ENCODE results near the gene ECPAS. TPM values are rescaled to one million over a fixed set of nuclear protein-coding genes. Genes with fewer than 3 reads are reported as not detected.
"Not testable (repeated sequence)": the region's sequence is repeated elsewhere in the genome, so short reads cannot be mapped to it uniquely, and the experiment has no call there.

Gene ECPAS
- 141 and 154 TPM in 2 replicates for total RNA-seq (2014; rRNA removed; shearing (Covaris generic))
- polyA plus RNA-seq (2014; cell fraction: nucleus; rRNA removed), result 58.1 and 85.2 TPM in 2 replicates

GRCh38 chr9:111483858-111484571 lies at the start of gene ECPAS:
Gene ECPAS (minus strand): TSS chr9:111484383. CDS start chr9:111472918, 11,465 bp downstream.
- peak; percentile 79 for DNase-seq (ENCODE audit: extremely low read depth, low read depth)

GRCh38 chr9:111533099-111533790 lies 49.1 kb upstream of the ECPAS start:
- no peak for DNase-seq (ENCODE audit: extremely low read depth, low read depth)

DNA sequence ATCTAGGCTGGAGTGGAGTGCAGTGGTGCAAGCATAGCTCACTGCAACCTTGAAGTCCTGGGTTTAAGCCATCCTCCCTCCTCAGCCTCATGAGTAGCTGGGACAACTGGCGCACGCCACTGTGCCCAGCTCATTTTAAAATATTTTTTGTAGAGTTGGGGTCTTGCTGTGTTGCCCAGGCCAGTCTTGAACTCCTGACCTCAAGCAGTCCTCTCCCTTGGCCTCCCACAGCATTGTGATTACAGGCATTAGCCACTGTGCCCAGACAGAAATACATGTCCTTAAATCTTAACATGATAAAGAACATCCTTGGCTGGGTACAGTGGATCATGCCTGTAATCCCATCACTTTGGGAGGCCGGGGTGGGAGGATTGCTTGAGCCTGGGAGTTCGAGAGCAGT lies 47.5 kb upstream of the ECPAS start:
- DNase-seq (ENCODE audit: extremely low read depth, low read depth), result no peak

- DNase-seq (ENCODE audit: extremely low read depth, low read depth), result no peak
These were observed 45.6 kb upstream of the ECPAS start for GRCh38 chr9:111529787-111530186.

DNA sequence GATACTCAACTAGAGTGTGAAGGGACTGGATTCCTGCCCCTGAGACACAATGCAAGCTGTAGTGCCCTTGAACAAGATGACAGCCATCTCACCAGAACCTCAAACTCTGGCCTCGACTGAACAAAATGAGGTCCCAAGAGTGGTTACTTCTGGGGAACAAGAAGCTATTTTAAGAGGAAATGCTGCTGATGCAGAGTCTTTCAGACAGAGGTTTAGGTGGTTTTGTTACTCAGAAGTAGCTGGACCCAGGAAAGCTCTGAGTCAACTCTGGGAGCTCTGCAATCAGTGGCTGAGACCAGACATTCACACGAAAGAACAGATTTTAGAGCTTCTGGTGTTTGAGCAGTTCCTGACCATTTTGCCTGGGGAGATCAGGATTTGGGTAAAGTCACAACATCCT lies 43.2 kb upstream of the ECPAS start:
- DNase-seq (ENCODE audit: extremely low read depth, low read depth), result no peak

- peak; percentile 71 for DNase-seq (ENCODE audit: extremely low read depth, low read depth)
These were observed 41.1 kb upstream of the ECPAS start, which contains the start of gene ZNF483 for GRCh38 chr9:111525056-111525977. Gene ZNF483 (plus strand): TSS chr9:111525179. CDS start chr9:111527396, 2,217 bp downstream.

DNA sequence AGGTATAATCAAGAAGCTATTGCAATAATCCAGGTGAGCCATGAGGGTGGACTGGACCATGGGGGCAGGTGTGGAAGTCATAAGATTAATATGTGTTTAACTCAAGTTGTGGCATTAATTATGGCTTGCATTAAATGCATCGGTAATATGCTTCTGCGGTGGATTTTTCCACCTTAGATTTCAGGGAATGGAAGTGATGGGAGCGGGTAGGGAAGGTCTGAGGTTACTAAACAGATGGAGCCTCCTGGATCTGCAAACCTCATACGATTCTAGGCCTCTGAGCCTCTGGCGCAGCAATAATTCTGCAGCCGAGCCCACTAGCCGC lies 40.5 kb upstream of the ECPAS start:
- DNase-seq (ENCODE audit: extremely low read depth, low read depth), result no peak

- peak; percentile 12 for DNase-seq (ENCODE audit: extremely low read depth, low read depth)
These were observed 31.9 kb upstream of the ECPAS start for GRCh38 chr9:111516061-111516465.

GRCh38 chr9:111514967-111515366 lies 30.8 kb upstream of the ECPAS start:
- DNase-seq (ENCODE audit: extremely low read depth, low read depth), result no peak

- DNase-seq (ENCODE audit: extremely low read depth, low read depth), result not testable (repeated sequence)
These were observed 27.4 kb upstream of the ECPAS start for GRCh38 chr9:111511581-111511980.

GRCh38 chr9:111502506-111502905 lies 18.3 kb upstream of the ECPAS start:
- no peak for DNase-seq (ENCODE audit: extremely low read depth, low read depth)

DNA sequence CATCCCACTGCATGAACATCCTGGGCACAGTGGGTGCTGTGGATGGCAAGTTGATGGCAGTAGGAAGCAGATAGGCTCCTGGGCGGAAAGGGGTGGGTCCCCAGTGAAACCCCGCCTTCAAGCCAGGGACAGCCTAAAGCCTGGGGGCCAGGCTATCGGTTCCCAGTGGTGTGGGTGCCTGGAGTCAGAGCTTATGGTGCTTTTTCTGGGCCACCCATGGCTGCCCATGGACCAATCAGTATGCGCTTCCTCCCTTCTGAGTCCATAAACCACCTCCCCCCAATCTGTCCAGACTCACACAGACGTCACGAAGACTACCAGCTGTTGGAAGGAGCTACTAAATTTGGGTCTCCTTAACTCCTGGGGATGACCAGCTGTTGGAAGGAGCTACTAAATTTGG lies 17.5 kb upstream of the ECPAS start:
- no peak for DNase-seq (ENCODE audit: extremely low read depth, low read depth)

GRCh38 chr9:111501005-111501562 lies 16.9 kb upstream of the ECPAS start:
- DNase-seq (ENCODE audit: extremely low read depth, low read depth), result no peak

DNA sequence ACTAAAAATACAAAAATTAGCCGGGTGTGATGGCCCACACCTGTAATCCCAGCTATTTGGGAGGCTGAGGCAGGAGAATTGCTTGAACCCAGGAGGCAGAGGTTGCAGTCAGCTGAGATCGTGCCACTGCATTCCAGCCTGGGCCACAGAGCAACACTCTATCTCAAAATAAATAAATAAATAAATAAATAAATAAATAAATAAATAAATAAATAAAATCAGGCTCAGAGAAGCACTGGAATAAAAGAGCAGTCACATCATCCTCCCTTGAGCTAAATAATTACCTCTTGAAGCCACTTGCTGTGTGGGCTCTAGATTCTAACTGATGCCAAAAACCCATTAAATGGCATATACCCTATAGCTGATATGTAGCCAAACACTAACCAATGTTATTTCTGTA lies 13.0 kb upstream of the ECPAS start:
- not testable (repeated sequence) for DNase-seq (ENCODE audit: extremely low read depth, low read depth)

- DNase-seq (ENCODE audit: extremely low read depth, low read depth), result no peak
These were observed 350 bp upstream of the ECPAS start for GRCh38 chr9:111484572-111484894.

DNA sequence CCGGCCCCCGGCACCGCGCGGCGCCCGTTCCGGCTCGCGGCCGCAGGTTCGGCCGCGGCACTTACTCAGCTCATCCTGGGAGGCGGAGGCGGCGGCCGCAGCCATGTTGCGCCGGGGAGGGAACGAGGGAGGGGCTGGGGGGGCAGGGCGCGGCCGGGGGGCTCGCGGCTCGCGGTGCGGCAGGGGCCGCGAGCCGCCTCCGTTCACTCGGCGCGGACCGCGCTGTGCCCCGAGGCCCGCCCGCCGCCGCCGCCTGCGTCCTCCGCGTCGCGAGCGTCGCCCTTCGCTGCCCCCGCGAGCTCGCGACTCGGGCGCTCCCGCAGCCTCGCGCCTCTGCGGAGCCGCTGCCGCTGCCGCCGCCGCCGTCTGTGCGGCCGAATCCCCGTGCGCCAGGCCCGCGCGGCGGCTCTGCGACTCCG lies 735 bp downstream of the ECPAS start:
- DNase-seq (ENCODE audit: extremely low read depth, low read depth), result peak; percentile 33

- peak; percentile 45 for DNase-seq (ENCODE audit: extremely low read depth, low read depth)
These were observed 1.3 kb downstream of the ECPAS start for GRCh38 chr9:111482694-111483438.

- no peak for DNase-seq (ENCODE audit: extremely low read depth, low read depth)
These were observed 2.1 kb downstream of the ECPAS start for GRCh38 chr9:111481885-111482636.

- no peak for DNase-seq (ENCODE audit: extremely low read depth, low read depth)
These were observed 6.5 kb downstream of the ECPAS start for GRCh38 chr9:111477677-111478076.
